CD1c-positive myeloid dendritic cell (primary cell): ENCODE measurements around the gene SUPT5H.

Source experiments
- DNase-seq: peaks from one replicate; pipeline ENCODE4 v3.0.0-alpha.2; 2016; ENCODE audit errors: extremely low spot score

Gene SUPT5H

GRCh38 chr19:39520541-39521484, 75.4 kb downstream of the SUPT5H start:
- DNase-seq = no peak

GRCh38 chr19:39524495-39524894, 79.1 kb downstream of the SUPT5H start:
- peak; percentile 95 for DNase-seq

GRCh38 chr19:39525205-39525604, 79.8 kb downstream of the SUPT5H start:
- no peak for DNase-seq
